ENCODE measurements around the gene MTF2.
A peak's percentile ranks its signal among the peaks of the same experiment; 100 is the strongest.

Gene MTF2

GRCh38 chr1:93061895-93062792, 16.9 kb upstream of the MTF2 start:
- Mint-ChIP-seq H3K27me3 (peaks cover 11% of the 10 kb centered on the region), H3K4me1 (ENCODE audit: low read depth) (no peaks in the 10 kb centered on the region), H3K9me3 (no peaks in the 10 kb centered on the region), H3K4me3 (no peak overlapping the region), H3K27ac (no peak overlapping the region), H3K36me3 (ENCODE audit: low read depth) (no peaks in the 10 kb centered on the region)
- intact Hi-C loops (cut with micrococcal nuclease): loop anchor here (1.0 kb wide), 1 partner anchor 41 kb away; no protein-coding TSS in a partner anchor

GRCh38 chr1:93076268-93076667, 2.8 kb upstream of the MTF2 start:
- Mint-ChIP-seq H3K27ac (peak overlapping the region; percentile 55), H3K4me3 (peak overlapping the region; percentile 49), H3K9me3 (no peaks in the 10 kb centered on the region), H3K4me1 (ENCODE audit: low read depth) (peaks cover 34% of the 10 kb centered on the region), H3K36me3 (ENCODE audit: low read depth) (peaks cover 14% of the 10 kb centered on the region), H3K27me3 (no peaks in the 10 kb centered on the region)
- intact Hi-C loops (cut with micrococcal nuclease): loop anchor here (10.0 kb wide), 1 partner anchor 269 kb away; the partner anchor contains the start of gene DR1

GRCh38 chr1:93078203-93078602, 880 bp upstream of the MTF2 start:
- no peaks in the 10 kb centered on the region for H3K9me3 Mint-ChIP-seq
- H3K27ac Mint-ChIP-seq: peak overlapping the region; percentile 91
- peaks cover 41% of the 10 kb centered on the region for H3K4me1 Mint-ChIP-seq (ENCODE audit: low read depth)
- H3K4me3 Mint-ChIP-seq: peak overlapping the region; percentile 91
- intact Hi-C loops (cut with micrococcal nuclease): loop anchor here (10.0 kb wide), 1 partner anchor 267 kb away; the partner anchor contains the start of gene DR1
- no peaks in the 10 kb centered on the region for H3K27me3 Mint-ChIP-seq
- peaks cover 18% of the 10 kb centered on the region for H3K36me3 Mint-ChIP-seq (ENCODE audit: low read depth)

DNA sequence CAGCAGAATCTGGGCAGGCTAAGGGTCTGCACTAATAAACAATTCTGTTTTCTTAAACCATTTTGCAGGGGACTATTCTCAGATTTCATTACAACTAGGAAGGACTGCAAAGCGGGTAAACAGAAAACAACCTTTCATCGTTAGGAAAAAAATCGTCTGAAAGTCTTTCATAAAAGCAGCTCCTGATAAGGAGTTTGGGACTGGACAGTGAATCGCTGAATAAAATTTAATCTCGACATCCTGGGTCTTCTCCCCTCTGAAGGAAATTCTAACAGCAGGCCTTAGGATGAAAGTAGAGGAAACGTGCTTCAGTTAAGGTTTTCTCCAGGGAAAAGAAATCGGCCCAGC, 471 bp upstream of the MTF2 start:
- Mint-ChIP-seq H3K27ac (peak overlapping the region; percentile 91), H3K36me3 (ENCODE audit: low read depth) (peaks cover 22% of the 10 kb centered on the region), H3K27me3 (no peaks in the 10 kb centered on the region), H3K4me3 (peak overlapping the region; percentile 91), H3K4me1 (ENCODE audit: low read depth) (peaks cover 45% of the 10 kb centered on the region), H3K9me3 (no peaks in the 10 kb centered on the region)
- intact Hi-C loops (cut with micrococcal nuclease): loop anchor here (10.0 kb wide), 1 partner anchor 266 kb away; the partner anchor contains the start of gene DR1

- Mint-ChIP-seq H3K9me3 (no peaks in the 10 kb centered on the region), H3K4me3 (peak overlapping the region; percentile 91), H3K36me3 (ENCODE audit: low read depth) (peaks cover 29% of the 10 kb centered on the region), H3K27me3 (no peaks in the 10 kb centered on the region), H3K4me1 (ENCODE audit: low read depth) (peaks cover 48% of the 10 kb centered on the region), H3K27ac (peak overlapping the region; percentile 91)
- intact Hi-C loops (cut with micrococcal nuclease): loop anchor here (1.0 to 10.0 kb wide), 3 partner anchors 53 to 265 kb away; partner anchors contain the start of genes CCDC18, DR1 and TMED5
Measured at GRCh38 chr1:93079685-93080141, 630 bp downstream of the MTF2 start.

DNA sequence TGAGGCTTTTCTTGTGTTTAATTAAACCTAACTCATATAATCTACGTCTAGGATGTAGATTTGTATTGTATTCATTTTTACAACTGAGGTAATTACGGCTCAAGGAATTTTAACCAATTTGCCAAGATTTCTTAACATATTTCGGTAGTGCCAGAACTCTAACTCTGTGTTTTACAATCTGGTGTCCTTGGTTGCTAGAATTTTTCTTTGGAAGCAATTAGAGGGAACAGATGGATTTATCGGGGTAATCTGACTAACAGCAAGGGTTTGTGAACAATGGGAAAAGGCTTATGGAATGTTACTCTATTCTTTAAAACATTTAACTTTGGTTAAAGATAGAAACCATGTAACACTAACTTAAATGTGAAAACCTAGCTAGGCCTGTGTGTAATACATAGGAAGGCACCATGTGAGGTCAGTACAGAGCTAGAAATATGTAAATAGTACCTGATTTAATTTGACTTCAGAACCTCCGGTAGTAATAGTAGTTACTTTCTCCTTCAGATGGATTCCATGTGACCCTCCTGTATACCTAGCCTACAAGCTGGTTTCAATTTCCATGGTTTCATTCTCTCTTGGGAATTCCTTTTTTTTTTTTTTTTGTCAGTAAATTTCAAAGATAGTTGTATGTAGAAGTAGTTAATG, 1.2 kb downstream of the MTF2 start:
- no peaks in the 10 kb centered on the region for H3K27me3 Mint-ChIP-seq
- H3K4me3 Mint-ChIP-seq: peak overlapping the region; percentile 91
- peak overlapping the region; percentile 91 for H3K27ac Mint-ChIP-seq
- peaks cover 35% of the 10 kb centered on the region for H3K36me3 Mint-ChIP-seq (ENCODE audit: low read depth)
- intact Hi-C loops (cut with micrococcal nuclease): loop anchor here (5.0 kb wide), 1 partner anchor 52 kb away; no protein-coding TSS in a partner anchor
- no peaks in the 10 kb centered on the region for H3K9me3 Mint-ChIP-seq
- H3K4me1 Mint-ChIP-seq (ENCODE audit: low read depth): peaks cover 48% of the 10 kb centered on the region

GRCh38 chr1:93081716-93082115, 2.6 kb downstream of the MTF2 start:
- intact Hi-C loops (cut with micrococcal nuclease): loop anchor here (5.0 kb wide), 1 partner anchor 51 kb away; no protein-coding TSS in a partner anchor
- Mint-ChIP-seq H3K4me3 (no peak overlapping the region), H3K4me1 (ENCODE audit: low read depth) (peaks cover 38% of the 10 kb centered on the region), H3K27me3 (no peaks in the 10 kb centered on the region), H3K9me3 (no peaks in the 10 kb centered on the region), H3K27ac (no peak overlapping the region), H3K36me3 (ENCODE audit: low read depth) (peaks cover 48% of the 10 kb centered on the region)

DNA sequence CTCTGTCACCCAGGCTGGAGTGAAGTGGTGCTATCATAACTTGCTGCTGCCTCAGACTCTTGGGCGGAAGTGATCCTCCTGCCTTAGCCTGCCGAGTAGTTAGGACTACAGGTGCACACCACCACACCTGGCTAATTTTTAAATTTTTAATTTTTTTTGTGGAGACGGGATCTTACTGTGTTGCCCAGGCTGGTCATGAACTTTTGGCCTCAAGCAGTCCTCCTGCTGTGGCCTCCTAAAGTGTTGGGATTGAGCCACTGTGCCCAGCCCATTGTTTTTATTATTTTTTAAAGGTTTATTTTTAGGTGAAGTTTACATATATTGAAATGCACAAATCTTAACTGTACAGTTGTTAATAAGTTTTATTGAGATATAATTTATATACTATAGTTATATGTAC, 3.2 kb downstream of the MTF2 start:
- no peaks in the 10 kb centered on the region for H3K9me3 Mint-ChIP-seq
- H3K27me3 Mint-ChIP-seq: no peaks in the 10 kb centered on the region
- no peak overlapping the region for H3K27ac Mint-ChIP-seq
- intact Hi-C loops (cut with micrococcal nuclease): loop anchor here (5.0 kb wide), 1 partner anchor 50 kb away; no protein-coding TSS in a partner anchor
- H3K36me3 Mint-ChIP-seq (ENCODE audit: low read depth): peaks cover 48% of the 10 kb centered on the region
- no peak overlapping the region for H3K4me3 Mint-ChIP-seq
- peaks cover 35% of the 10 kb centered on the region for H3K4me1 Mint-ChIP-seq (ENCODE audit: low read depth)

DNA sequence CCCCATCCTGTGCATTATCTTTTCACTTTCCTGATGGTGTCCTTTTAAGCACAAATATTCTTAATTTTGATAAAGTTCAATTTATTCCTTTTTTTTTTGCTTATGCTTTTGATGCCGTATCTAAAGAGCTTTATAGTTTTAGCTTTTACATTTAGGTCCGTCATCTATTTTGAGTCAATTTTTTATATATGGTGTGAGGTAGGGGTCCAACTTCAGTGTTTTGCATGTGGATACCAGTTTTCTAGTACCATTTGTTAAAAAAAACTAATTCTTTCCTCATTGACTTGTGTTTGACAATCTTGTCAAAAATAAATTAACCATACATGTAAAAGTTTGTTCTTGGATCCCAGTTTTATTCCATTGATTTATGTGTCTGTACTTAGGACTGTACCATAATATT, 4.9 kb downstream of the MTF2 start:
- H3K4me3 Mint-ChIP-seq: no peak overlapping the region
- no peaks in the 10 kb centered on the region for H3K9me3 Mint-ChIP-seq
- H3K27me3 Mint-ChIP-seq: no peaks in the 10 kb centered on the region
- peaks cover 45% of the 10 kb centered on the region for H3K36me3 Mint-ChIP-seq (ENCODE audit: low read depth)
- no peak overlapping the region for H3K27ac Mint-ChIP-seq
- H3K4me1 Mint-ChIP-seq (ENCODE audit: low read depth): peaks cover 29% of the 10 kb centered on the region
- intact Hi-C loops (cut with micrococcal nuclease): loop anchor here (5.0 kb wide), 1 partner anchor 48 kb away; no protein-coding TSS in a partner anchor

DNA sequence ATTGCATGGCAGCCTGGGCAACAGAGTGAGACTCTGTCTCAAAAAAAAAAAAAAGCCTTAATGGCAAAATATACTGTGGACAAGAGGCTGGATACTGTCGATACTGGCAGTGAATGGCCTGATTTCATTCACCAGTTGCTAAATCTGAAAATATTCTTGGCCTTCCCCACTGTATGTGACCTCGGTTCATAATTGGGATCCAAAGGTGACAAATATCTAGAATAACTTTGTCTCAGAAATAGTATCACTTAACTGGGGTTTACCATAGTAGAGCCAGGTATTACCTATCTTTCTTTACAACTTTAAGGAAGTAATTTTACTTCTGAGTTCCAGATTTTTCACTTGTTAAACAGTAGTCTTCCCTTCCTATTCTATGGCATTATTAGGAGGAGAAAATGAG, 8.4 kb downstream of the MTF2 start:
- Mint-ChIP-seq H3K36me3 (ENCODE audit: low read depth) (peaks cover 45% of the 10 kb centered on the region), H3K4me1 (ENCODE audit: low read depth) (peaks cover 14% of the 10 kb centered on the region), H3K27ac (no peak overlapping the region), H3K27me3 (no peaks in the 10 kb centered on the region), H3K9me3 (no peaks in the 10 kb centered on the region), H3K4me3 (no peak overlapping the region)
- intact Hi-C loops (cut with micrococcal nuclease): no loop called here

GRCh38 chr1:93093332-93094006, 14.4 kb downstream of the MTF2 start:
- peaks cover 50% of the 10 kb centered on the region for H3K4me1 Mint-ChIP-seq (ENCODE audit: low read depth)
- no peak overlapping the region for H3K4me3 Mint-ChIP-seq
- H3K36me3 Mint-ChIP-seq (ENCODE audit: low read depth): peaks cover 19% of the 10 kb centered on the region
- intact Hi-C loops (cut with micrococcal nuclease): no loop called here
- no peak overlapping the region for H3K27ac Mint-ChIP-seq
- H3K27me3 Mint-ChIP-seq: no peaks in the 10 kb centered on the region
- H3K9me3 Mint-ChIP-seq: no peaks in the 10 kb centered on the region

GRCh38 chr1:93095804-93096585, 16.9 kb downstream of the MTF2 start:
- intact Hi-C loops (cut with micrococcal nuclease): no loop called here
- Mint-ChIP-seq H3K36me3 (ENCODE audit: low read depth) (peaks cover 8% of the 10 kb centered on the region), H3K9me3 (no peaks in the 10 kb centered on the region), H3K27ac (peak overlapping the region; percentile 87), H3K4me3 (peak overlapping the region; percentile 53), H3K27me3 (no peaks in the 10 kb centered on the region), H3K4me1 (ENCODE audit: low read depth) (peaks cover 63% of the 10 kb centered on the region)

GRCh38 chr1:93102142-93102541, 23.1 kb downstream of the MTF2 start:
- H3K27ac Mint-ChIP-seq: no peak overlapping the region
- no peak overlapping the region for H3K4me3 Mint-ChIP-seq
- peaks cover 35% of the 10 kb centered on the region for H3K4me1 Mint-ChIP-seq (ENCODE audit: low read depth)
- no peaks in the 10 kb centered on the region for H3K27me3 Mint-ChIP-seq
- peaks cover 41% of the 10 kb centered on the region for H3K36me3 Mint-ChIP-seq (ENCODE audit: low read depth)
- H3K9me3 Mint-ChIP-seq: no peaks in the 10 kb centered on the region
- intact Hi-C loops (cut with micrococcal nuclease): no loop called here
